Peyer's patch (tissue), 4 donors: Measurements from ENCODE around the gene FIBP. TPM values are rescaled to one million over a fixed set of nuclear protein-coding genes. Genes with fewer than 3 reads are reported as not detected.

ENCODE experiments used
- DNase-seq, 3 donors: peaks; one replicate each; pipeline ENCODE4 v3.0.0-alpha.2; 2017 to 2019
- H3K27ac ChIP-seq, 4 donors: fragments of 200-600 bp; sonication (generic); one replicate each; pipeline ENCODE4 v1.5.1; 2016 to 2019
- H3K27me3 ChIP-seq, 2 donors: fragments of 200-600 bp; sonication (generic); one replicate each; pipeline ENCODE4 v1.5.1; 2019
- H3K36me3 ChIP-seq, 3 donors: fragments of 200-600 bp; sonication (generic); one replicate each; pipeline ENCODE4 v1.5.1; 2016 to 2019
- H3K4me1 ChIP-seq, 4 donors: fragments of 200-600 bp; sonication (generic); one replicate each; pipeline ENCODE4 v1.5.1; 2016 to 2019
- H3K4me3 ChIP-seq, 4 donors: fragments of 200-600 bp; sonication (generic); 1 replicate in 3 of 4; 2 replicates in 1 of 4; pipeline ENCODE4 v1.5.1; 2016 to 2019; ENCODE audit warnings: mild to moderate bottlenecking in 1 of 4
- H3K9me3 ChIP-seq, 4 donors: fragments of 200-600 bp; sonication (generic); one replicate each; pipeline ENCODE4 v1.5.1; 2016 to 2019; ENCODE audit warnings: mild to moderate bottlenecking in 1 of 4
- CTCF ChIP-seq, 6 experiments: fragments of 450-650 bp in 4 of 6; fragments of 200-600 bp in 2 of 6; sonication (generic) in 1 of 6; IDR thresholded peaks; one replicate each; pipeline ENCODE4 v1.5.1; 2017 to 2019; ENCODE audit warnings: antibody characterized with exemption in 6 of 6, mild to moderate bottlenecking in 3 of 6, moderate library complexity in 1 of 6
- POLR2A ChIP-seq, 2 donors: fragments of 450-650 bp; IDR thresholded peaks; one replicate each; pipeline ENCODE4 v1.5.1; 2017; ENCODE audit warnings: antibody characterized with exemption in 2 of 2, mild to moderate bottlenecking in 2 of 2, moderate library complexity in 2 of 2
- total RNA-seq, 4 donors: library from RNA; depleted of rRNA; stranded (reverse); fragments of >200 nt; gene quantifications; one replicate each; pipeline ENCODE4 v1.1.0, GENCODE V29; 2016

FIBP gene
- total RNA-seq, 4 donors from 2014 or later, result 100 to 173 (median 122) TPM

GRCh38 chr11:65928667-65929066, 40.4 kb upstream of the FIBP start:
- no peak for DNase-seq
- peak overlapping the region in 1 of 4 donors; percentile 29 for H3K4me3 ChIP-seq
- H3K27ac ChIP-seq, result peak overlapping the region; percentile 48 to 83 (median 75)
- no peaks in the 10 kb centered on the region for H3K9me3 ChIP-seq
- H3K27me3 ChIP-seq, result no peaks in the 10 kb centered on the region
- peaks cover 0 to 8% (median 3%) of the 10 kb centered on the region in 4 donors for H3K4me1 ChIP-seq
- TF ChIP-seq POLR2A (IDR thresholded peaks at IDR 0.05) (no peak), CTCF (IDR thresholded peaks at IDR 0.05) (no peak)
- H3K36me3 ChIP-seq, result no peaks in the 10 kb centered on the region

- peak in 2 of 3 donors; percentile 90 for DNase-seq
- TF ChIP-seq POLR2A (IDR thresholded peaks at IDR 0.05), result no peak
- no peak for TF ChIP-seq CTCF (IDR thresholded peaks at IDR 0.05)
- H3K4me1 ChIP-seq, result peaks cover 0 to 8% (median 3%) of the 10 kb centered on the region in 4 donors
- no peaks in the 10 kb centered on the region for H3K9me3 ChIP-seq
- no peaks in the 10 kb centered on the region for H3K27me3 ChIP-seq
- peak overlapping the region; percentile 72 to 83 (median 78) for H3K27ac ChIP-seq
- H3K4me3 ChIP-seq, result peak overlapping the region in 3 of 4 donors; percentile 14 to 29 (median 24)
- peaks cover 0 to 1% (median 0%) of the 10 kb centered on the region in 3 donors for H3K36me3 ChIP-seq
Measured at GRCh38 chr11:65927904-65928397, 39.7 kb upstream of the FIBP start.

DNA sequence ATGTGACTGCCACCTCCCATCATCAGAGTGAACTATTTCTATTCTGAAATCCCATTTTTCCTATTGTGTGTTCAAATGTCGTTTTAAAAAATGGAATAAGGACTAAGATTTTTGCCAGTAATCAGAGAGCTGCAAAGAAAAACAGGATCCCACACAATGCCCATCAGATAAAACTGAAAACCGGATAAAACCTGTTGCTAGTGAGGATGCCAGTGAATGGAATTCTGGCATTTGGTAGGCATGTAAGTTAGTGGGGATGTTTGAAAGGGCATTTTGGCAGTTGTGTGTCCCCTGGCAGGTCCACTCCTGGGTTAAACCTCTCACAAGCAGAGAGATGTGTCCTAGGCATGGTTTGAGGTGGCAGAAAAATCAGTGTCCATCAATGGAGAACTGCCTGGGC, 37.1 kb upstream of the FIBP start:
- DNase-seq, result no peak
- Histone ChIP-seq H3K27ac (no peak overlapping the region), H3K27me3 (no peaks in the 10 kb centered on the region), H3K4me3 (no peak overlapping the region), H3K9me3 (no peaks in the 10 kb centered on the region), H3K4me1 (peaks cover 0 to 17% (median 7%) of the 10 kb centered on the region in 4 donors), H3K36me3 (peaks cover 0 to 18% (median 0%) of the 10 kb centered on the region in 3 donors)
- no peak for TF ChIP-seq POLR2A (IDR thresholded peaks at IDR 0.05)
- TF ChIP-seq CTCF (IDR thresholded peaks at IDR 0.05), result no peak

DNA sequence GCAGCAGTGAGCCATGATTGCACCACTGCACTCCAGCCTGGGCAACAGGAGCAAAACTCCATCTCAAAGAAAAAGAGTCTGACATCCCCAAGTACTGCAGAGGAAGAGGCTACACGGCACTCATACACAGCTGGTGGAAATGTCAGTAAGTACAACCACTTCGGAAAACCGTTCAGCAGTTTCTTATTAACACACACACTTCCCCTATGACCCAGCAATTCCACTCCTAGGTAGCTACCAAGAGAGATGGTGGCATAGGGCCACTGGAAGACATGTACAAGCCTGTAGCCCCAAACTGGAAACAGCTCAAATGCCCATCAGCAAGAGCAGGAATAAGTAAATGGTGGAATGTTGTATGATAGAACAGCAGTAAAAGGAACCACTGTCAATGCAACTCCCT, 34.3 kb upstream of the FIBP start:
- H3K9me3 ChIP-seq, result no peaks in the 10 kb centered on the region
- no peaks in the 10 kb centered on the region for H3K27me3 ChIP-seq

GRCh38 chr11:65921876-65922275, 33.6 kb upstream of the FIBP start:
- no peaks in the 10 kb centered on the region for H3K9me3 ChIP-seq
- no peak for DNase-seq
- no peaks in the 10 kb centered on the region for H3K27me3 ChIP-seq
- H3K4me3 ChIP-seq, result no peak overlapping the region
- no peak overlapping the region for H3K27ac ChIP-seq
- TF ChIP-seq CTCF (IDR thresholded peaks at IDR 0.05) (no peak), POLR2A (IDR thresholded peaks at IDR 0.05) (no peak)
- H3K36me3 ChIP-seq, result peaks cover 0 to 18% (median 0%) of the 10 kb centered on the region in 3 donors
- H3K4me1 ChIP-seq, result peaks cover 2 to 27% (median 21%) of the 10 kb centered on the region in 4 donors

More for the DNA sequence above, 34.3 kb upstream of the FIBP start:
- H3K36me3 ChIP-seq, result peaks cover 0 to 18% (median 0%) of the 10 kb centered on the region in 3 donors
- H3K4me1 ChIP-seq, result peaks cover 2 to 24% (median 14%) of the 10 kb centered on the region in 4 donors
- DNase-seq, result no peak
- TF ChIP-seq CTCF (IDR thresholded peaks at IDR 0.05) (no peak), POLR2A (IDR thresholded peaks at IDR 0.05) (no peak)
- no peak overlapping the region for H3K27ac ChIP-seq
- H3K4me3 ChIP-seq, result no peak overlapping the region
